HL-60 (cell line): ENCODE measurements around the gene MEIOSIN.

Experiments
- DNase-seq, 2 experiments: peaks; one replicate each; pipeline ENCODE4 v3.0.0-alpha.2; 2010 to 2020; ENCODE audit warnings: low read depth in 1 of 2, low spot score in 1 of 2
- H3K27ac ChIP-seq: fragments of 250-450 bp; sonication (Bioruptor Pico); replicated peaks from 2 replicates; pipeline ENCODE4 v1.5.1; 2020; ENCODE audit warnings: mild to moderate bottlenecking, moderate library complexity
- H3K27me3 ChIP-seq: fragments of 250-450 bp; sonication (Bioruptor Pico); 2 replicates; pipeline ENCODE4 v1.5.1; 2021; ENCODE audit warnings: mild to moderate bottlenecking, moderate library complexity; ENCODE audit not compliant: insufficient read depth, poor library complexity, severe bottlenecking
- H3K4me3 ChIP-seq: replicated peaks from 2 replicates; pipeline ENCODE4 v1.5.1; 2011; ENCODE audit warnings: mild to moderate bottlenecking, control low read depth, low read length; ENCODE audit not compliant: insufficient read depth
- GABPA ChIP-seq: IDR thresholded peaks from 2 replicates; pipeline ENCODE4 v1.6.1; 2012; ENCODE audit warnings: low read depth
- POLR2AphosphoS5 ChIP-seq: IDR thresholded peaks from 2 replicates; pipeline ENCODE4 v1.6.1; 2012; ENCODE audit warnings: low read depth
- SPI1 ChIP-seq: IDR thresholded peaks from 2 replicates; pipeline ENCODE4 v1.6.1; 2012; ENCODE audit warnings: low read depth, mild to moderate bottlenecking, borderline replicate concordance
- TF ChIP-seq, protein P1 (sequence below): IDR thresholded peaks from one replicate; pipeline ENCODE4 v1.5.1; 2011; ENCODE audit warnings: low read length, control low read depth, inconsistent platforms; ENCODE audit not compliant: insufficient read depth
- TF ChIP-seq, protein P2 (sequence below): IDR thresholded peaks from 2 replicates; pipeline ENCODE4 v1.6.1; 2012; ENCODE audit warnings: low read depth; ENCODE audit not compliant: insufficient replicate concordance

MEIOSIN gene

DNA sequence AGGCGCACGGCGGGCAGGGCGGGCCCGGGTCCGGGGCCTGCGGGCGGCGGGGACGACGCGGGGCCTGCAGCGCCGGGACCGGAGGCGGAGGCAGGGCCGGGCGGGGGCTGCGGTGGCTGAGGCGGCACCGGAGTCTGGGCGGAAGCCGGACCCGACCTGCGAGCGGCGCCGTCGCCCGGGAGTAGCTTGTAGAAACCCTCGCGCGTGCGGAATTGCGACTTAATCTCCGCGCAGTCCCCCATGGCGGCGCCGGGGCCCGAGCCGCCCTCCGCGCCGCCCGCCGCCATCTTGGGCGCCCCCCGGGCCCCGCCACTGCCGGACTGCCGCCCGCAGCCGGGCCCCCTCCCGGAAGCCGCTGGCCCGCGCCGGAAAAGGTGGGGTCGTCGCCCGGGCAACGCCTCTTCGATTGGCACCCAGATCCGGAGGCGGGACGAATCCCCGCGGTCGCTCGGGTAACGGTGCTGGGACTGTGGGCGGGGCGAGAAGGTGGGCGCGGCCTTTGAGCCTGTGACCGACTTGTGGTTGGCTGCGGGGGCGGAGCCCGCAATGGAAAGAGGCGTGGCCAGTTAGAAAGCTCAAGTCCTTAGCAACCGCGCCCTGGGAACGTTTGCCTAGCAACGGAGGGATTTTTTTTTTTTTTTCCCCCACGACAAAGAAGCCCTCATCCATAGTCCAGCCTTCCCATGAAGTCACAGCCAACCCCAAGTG, 59.4 kb downstream of the MEIOSIN start, which contains the start of gene DMWD:
TSS of gene DMWD (minus strand) at position 376 of the 708 bp plus-strand sequence. CDS start at position 287, 89 bp downstream.
- H3K27ac ChIP-seq, result no peak within 1 kb of the TSS
- DNase-seq, result peak; percentile 87 to 95
- no peak for TF ChIP-seq SPI1
- TF ChIP-seq GABPA, result peak; percentile 67
- H3K4me3 ChIP-seq, result peak within 1 kb of the TSS; percentile 40
- peaks cover 66% of the 10 kb centered on the region for H3K27me3 ChIP-seq

DNA sequence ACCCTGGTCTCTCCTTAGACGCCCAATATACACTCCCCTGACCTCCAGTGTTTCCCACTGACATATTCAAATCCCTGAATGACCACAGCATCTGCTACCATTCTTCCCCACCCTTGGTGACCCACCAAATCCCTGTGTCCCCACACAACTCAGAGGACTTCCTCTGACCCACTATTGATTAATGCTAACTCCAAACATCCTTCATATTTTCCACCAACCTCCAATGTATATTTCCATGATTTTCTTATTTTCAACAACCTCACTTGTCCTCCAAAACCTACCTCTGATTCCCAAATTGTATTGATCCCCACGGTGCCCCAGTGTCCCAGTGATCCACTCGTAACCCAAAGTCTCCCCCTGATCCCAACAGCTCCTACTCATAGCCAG, 59.9 kb downstream of the MEIOSIN start:
- Histone ChIP-seq H3K27ac (no peak overlapping the region), H3K4me3 (peak overlapping the region; percentile 40)
- TF ChIP-seq, protein P1, sequence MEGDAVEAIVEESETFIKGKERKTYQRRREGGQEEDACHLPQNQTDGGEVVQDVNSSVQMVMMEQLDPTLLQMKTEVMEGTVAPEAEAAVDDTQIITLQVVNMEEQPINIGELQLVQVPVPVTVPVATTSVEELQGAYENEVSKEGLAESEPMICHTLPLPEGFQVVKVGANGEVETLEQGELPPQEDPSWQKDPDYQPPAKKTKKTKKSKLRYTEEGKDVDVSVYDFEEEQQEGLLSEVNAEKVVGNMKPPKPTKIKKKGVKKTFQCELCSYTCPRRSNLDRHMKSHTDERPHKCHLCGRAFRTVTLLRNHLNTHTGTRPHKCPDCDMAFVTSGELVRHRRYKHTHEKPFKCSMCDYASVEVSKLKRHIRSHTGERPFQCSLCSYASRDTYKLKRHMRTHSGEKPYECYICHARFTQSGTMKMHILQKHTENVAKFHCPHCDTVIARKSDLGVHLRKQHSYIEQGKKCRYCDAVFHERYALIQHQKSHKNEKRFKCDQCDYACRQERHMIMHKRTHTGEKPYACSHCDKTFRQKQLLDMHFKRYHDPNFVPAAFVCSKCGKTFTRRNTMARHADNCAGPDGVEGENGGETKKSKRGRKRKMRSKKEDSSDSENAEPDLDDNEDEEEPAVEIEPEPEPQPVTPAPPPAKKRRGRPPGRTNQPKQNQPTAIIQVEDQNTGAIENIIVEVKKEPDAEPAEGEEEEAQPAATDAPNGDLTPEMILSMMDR, result no peak

GRCh38 chr19:45793876-45794275, 60.6 kb downstream of the MEIOSIN start:
- TF ChIP-seq, protein P2, sequence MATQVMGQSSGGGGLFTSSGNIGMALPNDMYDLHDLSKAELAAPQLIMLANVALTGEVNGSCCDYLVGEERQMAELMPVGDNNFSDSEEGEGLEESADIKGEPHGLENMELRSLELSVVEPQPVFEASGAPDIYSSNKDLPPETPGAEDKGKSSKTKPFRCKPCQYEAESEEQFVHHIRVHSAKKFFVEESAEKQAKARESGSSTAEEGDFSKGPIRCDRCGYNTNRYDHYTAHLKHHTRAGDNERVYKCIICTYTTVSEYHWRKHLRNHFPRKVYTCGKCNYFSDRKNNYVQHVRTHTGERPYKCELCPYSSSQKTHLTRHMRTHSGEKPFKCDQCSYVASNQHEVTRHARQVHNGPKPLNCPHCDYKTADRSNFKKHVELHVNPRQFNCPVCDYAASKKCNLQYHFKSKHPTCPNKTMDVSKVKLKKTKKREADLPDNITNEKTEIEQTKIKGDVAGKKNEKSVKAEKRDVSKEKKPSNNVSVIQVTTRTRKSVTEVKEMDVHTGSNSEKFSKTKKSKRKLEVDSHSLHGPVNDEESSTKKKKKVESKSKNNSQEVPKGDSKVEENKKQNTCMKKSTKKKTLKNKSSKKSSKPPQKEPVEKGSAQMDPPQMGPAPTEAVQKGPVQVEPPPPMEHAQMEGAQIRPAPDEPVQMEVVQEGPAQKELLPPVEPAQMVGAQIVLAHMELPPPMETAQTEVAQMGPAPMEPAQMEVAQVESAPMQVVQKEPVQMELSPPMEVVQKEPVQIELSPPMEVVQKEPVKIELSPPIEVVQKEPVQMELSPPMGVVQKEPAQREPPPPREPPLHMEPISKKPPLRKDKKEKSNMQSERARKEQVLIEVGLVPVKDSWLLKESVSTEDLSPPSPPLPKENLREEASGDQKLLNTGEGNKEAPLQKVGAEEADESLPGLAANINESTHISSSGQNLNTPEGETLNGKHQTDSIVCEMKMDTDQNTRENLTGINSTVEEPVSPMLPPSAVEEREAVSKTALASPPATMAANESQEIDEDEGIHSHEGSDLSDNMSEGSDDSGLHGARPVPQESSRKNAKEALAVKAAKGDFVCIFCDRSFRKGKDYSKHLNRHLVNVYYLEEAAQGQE, result no peak
- TF ChIP-seq GABPA (no peak), SPI1 (no peak), POLR2AphosphoS5 (no peak)
- TF ChIP-seq, protein P1, result no peak
- H3K4me3 ChIP-seq, result no peak overlapping the region
- DNase-seq, result no peak
- H3K27ac ChIP-seq, result no peak overlapping the region
- H3K27me3 ChIP-seq, result peaks cover 60% of the 10 kb centered on the region

More for the DNA sequence above, 59.9 kb downstream of the MEIOSIN start:
- DNase-seq, result no peak
- peaks cover 67% of the 10 kb centered on the region for H3K27me3 ChIP-seq

DNA sequence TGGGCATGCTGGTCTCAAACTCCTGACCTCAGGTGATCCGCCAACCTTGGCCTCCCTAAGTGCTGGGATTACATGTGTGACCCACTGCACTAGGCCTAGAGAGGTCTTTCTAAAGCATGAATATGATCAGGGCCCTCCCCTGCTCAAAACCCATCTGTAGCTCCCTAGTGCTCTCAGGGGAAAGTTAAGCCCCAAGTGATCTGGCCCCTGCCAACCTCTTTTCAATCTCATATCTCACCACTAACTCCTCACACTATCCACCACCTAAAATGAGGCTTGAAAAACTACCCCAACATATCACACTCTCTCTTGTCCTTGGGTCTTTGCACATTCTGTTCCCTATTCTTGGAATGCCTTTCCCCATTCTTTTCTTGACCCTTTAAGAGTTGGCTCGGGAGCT, 61.4 kb downstream of the MEIOSIN start:
- no peak for DNase-seq
- Histone ChIP-seq H3K4me3 (no peak overlapping the region), H3K27me3 (peaks cover 53% of the 10 kb centered on the region), H3K27ac (no peak overlapping the region)
- no peak for TF ChIP-seq SPI1
- TF ChIP-seq POLR2AphosphoS5, result no peak
- no peak for TF ChIP-seq GABPA
- TF ChIP-seq, protein P2, result no peak
- TF ChIP-seq, protein P1, result no peak
